Embryonic facial prominence (tissue), 1 donor: ENCODE results near the gene PTPRM.

Source experiments
- DNase-seq: peaks from one replicate; pipeline ENCODE4 v3.0.0-alpha.2; 2016; ENCODE audit errors: extremely low spot score

Gene PTPRM

DNA sequence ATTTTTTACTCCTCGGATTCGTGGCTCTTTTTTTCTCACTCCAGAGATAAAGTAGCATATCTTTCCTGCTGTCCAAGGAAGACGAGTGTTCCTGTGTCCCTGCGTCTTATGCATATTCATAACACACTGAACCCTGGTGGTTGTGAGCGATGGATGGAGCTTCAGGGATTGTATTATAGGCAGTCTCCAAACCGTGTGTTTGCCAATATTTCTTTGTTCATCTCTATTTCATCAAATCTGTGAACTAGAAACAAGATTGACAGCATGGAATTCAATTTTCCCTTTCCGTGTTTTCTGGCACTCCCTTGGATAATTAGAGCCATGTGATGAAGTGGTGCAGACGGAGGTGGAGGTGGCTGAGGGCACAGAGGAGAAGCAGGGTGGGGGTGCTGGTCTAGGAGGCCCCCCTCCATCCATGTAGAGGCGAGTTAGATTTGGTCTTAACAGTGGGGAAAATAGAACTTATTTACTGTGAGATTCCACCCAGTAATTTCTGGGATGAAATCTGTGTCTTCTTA is 240.9 kb downstream of the PTPRM start:
- no peak for DNase-seq

DNA sequence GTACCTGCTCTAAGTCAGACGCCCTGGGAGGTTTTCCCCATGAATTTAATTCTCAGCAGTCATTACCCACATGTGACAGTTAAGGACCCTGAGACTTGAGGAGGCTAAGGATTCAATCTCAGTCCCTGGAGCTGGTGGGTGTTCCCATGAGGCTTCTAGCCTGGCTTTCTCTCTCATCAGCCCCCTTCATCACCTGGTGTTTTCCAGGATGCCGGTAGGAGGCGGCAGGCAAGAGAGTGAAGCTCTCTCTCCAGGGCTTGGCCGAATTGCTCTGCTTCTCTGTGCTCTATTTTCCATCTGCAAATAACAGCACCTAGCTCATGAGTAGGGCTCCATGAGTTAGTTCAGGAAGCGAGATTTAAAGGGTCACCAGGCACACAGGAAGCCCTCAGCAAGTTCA is 241.9 kb downstream of the PTPRM start:
- no peak for DNase-seq

DNA sequence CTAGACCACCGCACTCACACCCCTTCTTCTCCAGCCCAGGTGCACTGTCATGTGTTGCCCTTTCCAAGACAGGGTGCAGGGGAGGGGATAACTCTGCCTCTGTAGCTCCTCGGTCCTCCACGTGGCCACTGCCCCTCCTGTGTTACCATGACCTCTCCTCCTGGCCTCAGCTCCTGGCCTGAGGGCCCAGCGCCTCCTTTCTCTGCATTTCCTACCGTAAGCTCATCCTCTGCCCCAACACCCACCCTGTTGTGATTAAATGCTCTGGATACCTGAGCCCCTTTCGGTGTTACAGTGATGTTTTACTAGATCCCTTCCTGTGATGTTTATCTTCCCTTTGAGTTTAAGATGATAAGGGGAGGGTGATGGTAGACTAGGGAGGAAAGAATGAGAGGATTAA is 242.3 kb downstream of the PTPRM start:
- no peak for DNase-seq

DNA sequence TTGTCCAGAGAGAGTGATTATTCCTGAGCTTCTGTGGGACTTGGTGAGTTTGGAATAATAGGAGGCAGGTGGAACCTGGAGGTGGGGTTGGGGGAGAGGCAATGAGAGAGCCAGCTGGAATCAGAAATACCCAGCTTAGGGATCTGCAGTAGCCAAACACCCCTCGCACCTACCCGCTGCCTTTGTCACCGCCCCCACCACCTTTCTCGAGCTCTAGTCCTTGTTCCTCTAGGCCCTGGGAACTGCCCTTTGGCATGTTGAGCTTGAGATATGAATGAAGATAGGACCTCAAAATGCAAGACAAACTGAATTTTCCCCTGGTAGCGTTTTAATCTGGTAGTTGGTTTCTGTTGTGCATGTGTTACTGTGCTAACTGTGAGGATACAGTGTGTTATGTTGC is 242.9 kb downstream of the PTPRM start:
- no peak for DNase-seq

DNA sequence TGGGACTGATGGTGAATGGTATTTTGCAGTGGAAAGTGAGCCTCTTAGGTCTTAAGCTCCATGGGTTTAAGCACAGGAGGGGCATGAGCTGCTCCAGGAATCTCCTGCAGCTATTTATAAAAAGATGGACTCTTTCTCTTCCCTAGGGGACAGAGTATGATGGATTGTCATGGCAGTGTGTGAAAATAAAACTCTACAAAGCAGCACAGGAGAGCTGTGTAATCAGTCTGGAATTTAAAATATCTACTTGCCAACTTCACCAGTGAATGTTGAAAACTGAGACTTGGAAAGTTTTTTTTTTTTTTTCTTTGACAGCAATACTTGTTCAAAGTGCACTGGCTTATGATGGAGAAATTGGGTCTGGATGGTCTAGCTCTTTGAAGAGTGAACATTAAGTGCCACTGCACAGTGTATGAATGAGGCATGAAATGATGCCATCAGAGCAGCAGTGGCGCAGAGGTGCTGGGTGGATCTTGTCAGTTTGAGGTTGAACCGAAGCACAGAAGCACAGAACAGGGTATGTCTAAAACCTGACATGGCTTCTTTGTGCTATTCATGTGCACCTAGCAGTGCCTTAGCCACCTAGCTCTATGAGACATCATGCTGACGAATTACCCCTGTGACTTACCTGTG is 245.4 kb downstream of the PTPRM start:
- no peak for DNase-seq

DNA sequence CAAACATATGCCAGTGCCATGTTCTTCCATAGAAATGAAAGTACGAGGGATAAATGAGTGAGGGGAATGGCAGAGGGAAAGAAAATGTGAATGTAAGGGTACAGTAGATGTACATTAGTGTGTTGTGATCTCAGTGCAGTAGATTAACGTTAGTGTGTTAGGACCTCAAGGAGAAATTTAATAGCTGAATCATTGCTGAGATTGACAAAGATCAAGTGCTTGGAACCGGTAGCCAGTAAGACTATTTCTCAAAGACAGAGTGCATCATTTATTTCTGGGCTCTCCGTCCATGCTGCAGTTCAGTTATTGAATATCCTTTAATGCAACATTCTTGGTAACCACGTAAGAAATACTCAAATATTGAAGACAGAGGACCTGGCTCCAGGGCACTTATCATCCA is 246.0 kb downstream of the PTPRM start:
- no peak for DNase-seq

DNA sequence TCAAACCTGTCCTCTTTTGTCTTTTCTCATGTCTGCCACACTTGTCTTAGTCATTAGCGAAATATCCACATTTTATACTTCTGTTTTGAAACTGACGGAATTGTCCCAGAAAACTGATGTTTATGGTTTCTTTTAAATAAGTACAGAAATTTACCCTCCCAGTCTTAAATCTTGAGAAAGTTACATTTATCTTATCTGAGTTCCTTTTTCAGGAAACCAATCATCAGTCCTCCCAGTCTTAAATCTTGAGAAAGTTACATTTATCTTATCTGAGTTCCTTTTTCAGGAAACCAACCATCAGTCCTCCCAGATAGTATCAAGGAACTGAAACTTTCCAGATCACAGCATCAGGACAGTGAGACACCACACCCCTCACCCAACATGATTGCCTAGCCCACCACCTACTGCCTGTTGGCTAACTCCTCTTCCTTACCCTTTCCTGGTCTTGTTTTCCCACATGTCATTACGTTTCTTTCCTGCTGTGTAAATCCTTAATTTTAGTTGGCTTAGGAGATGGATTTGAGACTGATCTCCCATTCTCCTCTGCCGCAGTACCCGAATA is 247.7 kb downstream of the PTPRM start:
- no peak for DNase-seq

DNA sequence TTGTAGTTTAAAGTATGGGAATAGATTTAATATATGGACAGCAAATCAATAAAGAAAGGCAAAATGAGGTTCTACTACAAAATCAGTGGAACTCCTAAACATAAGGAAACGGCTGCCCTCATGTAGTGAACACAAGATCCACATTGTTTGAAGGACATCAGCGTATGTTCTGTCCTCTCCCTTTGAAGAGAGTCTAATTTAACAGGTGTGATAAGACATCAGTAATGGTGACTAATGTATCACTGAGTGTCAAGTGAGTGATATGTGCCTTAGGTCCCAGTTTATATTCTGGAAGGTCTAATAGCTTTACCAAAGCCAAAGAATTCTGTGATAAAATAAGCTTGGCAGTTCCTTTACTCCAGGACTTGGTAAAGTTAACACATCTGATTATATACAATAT is 248.7 kb downstream of the PTPRM start:
- DNase-seq: no peak

DNA sequence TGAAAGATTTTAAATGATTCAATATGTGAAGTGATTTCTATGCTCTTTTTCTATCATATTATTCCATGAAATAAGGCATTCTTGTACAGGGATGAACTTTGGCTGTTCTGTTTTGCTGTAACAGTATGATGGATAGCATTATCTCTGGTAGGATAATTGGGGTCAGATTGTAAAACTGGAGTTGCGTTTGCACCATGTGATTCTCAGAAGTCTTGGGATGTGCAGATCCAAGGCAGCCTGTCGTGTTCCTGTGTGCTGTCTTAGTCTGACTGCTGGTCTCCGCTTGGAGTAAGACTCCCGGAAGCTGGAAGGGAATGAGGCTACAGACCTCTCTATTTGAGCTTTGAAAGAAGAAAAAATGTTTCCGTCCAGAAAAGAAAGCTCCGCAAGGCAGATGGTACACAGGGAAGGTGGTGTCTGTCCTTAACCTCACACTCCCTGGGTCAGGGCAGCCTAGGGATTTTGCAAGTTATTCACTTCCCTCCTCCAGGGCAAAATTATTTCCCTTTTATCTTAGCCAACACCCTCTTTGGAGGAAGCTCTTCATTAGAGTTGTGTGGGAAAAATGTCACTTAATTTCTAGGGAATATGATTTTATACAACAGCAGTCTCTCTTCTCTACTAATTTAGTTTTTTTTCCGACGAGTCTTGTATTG is 250.6 kb downstream of the PTPRM start:
- DNase-seq: no peak

DNA sequence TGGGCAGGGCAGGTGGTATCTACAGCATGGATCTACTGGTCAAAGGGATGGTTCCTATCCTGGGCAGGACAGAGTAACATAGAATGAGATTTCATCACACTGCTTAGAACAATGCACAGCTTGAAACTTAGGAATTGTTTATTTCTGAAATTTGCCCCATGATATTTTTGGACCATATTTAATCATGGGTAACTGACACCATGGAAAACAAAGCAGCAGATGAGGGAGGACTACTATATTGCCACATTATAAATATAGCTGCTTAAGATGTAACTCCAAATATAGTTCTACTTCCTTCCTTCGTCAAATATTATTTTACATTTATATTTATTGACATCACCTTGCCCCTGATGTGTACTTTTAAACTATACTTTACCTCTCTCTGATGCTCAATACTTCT is 254.7 kb downstream of the PTPRM start:
- DNase-seq: no peak

DNA sequence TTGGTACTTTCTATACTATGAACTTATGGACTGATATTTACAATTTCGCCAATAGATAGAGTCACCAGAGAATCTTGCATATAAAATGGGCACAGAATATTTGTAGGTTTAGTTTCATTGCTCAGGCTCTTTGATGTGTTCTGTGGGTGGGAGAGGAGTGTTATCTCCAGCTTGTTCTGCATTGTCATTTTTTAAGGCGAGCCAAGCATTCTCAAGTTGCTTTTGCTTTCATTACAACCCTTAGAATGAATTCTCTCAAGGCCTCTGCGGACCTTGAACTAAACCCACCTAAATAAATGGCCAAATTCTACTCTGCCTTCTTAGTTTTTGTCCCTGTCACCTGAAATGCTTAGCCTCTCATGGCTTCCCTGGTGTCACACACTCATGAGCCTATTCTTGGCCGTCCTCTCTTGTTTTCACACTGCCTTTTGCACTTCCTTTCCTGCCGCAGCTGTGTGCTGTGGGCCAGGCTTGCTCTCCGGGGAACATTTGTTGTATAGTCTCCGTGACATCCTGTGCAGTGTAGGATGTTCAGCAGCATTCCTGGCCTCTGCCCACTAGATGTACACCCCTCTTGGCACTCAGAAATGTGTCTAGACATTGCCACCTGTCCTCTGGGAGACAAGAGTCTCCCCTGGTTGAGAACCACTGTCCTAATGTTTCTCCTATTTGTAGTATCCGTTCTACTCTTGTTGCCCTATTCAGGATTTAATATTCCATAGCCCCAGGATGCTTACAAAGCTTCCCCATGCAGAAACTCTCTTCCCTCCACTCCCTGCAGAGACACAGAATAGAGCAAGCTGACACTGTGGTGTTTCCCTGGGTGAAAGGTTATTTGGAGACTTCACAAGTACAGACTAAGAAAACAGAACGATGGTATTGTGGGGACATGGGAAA is 255.6 kb downstream of the PTPRM start:
- no peak for DNase-seq

DNA sequence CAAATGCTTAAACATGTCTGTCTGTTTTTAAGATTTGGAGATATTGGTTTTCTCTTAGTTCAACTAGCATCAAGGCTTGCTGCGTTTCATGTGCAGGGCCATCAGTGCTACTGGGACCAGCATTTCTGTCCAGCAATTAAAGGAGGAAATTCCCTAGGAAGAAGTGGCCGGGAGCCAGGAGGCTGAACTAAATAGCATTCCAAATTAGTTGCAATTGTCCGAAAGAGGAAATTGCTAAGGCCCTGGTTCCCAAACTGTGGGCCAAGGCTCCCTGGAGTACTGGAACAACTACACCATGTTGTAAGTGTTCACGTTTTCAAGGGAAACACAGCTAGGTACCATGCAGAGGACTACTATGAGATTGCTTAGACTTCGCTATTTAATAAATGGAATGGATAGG is 257.9 kb downstream of the PTPRM start:
- no peak for DNase-seq

DNA sequence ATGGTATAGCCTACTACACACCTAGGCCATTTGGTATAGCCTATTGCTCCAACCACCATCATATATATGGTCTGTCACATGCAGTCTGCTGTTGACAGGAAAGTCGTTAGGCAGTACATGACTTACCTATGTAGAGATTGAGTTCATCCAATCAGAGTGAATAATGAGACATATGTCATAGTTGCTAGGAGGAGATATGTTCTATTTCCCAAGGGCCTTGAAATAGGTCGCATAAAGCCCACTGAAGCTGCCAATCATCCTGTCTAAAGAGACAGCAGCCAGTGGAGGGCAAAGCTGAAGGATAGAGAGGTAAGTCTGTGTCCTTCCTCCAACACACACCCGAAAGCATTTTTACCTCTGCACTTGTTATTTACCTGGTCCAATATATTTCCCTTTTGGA is 263.4 kb downstream of the PTPRM start:
- no peak for DNase-seq

DNA sequence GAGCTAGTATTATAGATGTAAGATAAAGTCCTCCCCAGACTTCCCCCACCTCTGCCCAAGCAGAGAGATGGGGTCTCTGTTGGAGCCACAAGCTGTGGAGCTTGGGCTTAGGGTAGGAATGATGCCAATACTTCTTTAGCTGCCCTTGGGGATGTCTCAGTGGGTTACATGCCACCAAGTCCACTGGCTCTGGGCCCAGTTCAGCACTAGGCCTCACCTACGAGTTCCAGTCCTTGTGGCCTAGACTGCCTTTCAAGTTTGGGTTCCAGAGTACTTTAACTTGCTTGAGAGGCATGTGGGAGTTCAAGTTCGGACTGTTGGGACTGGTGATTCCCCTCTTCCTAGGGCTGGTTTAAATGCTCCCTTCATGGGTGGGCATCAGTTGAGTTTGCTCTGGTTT is 272.4 kb downstream of the PTPRM start:
- DNase-seq: no peak

DNA sequence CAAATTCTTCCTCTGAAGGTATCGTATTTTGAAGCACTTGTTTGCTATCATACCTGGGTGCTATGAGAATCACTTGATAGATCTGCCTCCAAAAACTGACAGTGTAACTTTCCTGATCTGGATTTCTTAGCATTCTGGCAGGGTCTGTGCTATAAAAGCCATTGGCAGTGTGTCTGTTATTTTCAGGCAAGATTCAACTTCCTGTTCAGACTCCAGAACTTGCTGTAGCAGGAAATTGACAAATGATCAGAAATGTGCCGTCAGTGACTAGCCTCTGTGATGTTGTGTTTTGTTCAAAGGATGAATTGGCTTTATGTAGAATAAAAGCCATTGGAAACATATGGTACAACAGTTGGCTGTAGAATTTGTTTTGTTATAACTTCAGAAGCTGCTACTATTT is 273.3 kb downstream of the PTPRM start:
- DNase-seq: no peak

DNA sequence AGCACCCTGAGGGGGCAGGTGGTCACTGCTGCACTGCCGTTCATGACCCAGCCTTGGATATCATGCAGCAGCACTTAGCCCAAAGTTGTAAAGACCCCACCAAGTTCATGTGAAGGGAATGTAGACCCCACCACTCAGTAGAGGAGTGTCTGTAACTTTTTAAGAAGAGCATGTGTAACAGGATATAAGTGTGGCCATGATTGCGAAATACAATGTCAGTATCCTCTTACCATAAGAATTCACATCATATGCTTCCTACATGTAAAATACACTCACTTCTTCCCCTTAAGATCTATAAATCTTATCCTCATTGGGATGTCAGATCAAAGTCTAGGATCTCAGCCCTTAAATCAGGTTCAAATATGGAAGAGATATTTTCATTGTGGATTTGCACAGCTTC is 276.9 kb downstream of the PTPRM start:
- DNase-seq: no peak

DNA sequence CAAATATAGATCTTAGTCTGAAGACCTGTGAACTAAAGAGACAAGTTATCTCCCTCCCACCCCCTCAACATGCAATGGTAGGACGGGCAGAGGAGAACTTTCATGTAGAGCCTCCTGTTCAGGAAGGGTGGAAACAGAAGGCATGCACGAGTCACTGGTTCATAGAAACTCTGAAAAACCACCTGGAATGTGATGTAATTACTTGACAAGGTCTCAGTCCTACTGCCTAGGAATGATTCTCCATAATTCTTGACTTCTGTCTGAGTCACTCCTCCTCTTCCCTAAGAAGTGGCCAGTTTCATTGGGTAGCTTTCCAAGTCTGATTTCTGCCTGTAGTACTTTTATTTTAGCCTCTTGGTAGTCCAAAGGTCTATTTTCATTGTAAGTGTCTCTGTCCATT is 277.3 kb downstream of the PTPRM start:
- DNase-seq: no peak

DNA sequence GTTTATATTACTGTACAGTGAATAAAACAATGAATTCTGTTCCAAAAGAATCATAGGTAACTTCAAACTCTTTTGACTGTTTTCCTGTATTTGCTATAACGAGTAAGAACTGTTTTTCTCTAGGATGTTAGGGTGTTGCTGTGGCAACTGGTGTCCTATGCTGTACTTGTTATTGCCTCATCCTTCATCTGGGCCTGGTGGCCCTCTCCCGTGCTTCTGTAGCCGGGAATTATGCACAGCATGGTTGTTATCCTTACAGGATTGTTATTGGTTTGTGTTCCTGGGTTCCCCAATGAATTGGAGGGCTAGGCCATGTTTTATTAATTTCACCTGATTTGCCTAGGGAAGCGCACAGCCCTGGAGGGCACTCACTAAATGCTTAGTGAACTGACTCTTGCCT is 279.2 kb downstream of the PTPRM start:
- no peak for DNase-seq

DNA sequence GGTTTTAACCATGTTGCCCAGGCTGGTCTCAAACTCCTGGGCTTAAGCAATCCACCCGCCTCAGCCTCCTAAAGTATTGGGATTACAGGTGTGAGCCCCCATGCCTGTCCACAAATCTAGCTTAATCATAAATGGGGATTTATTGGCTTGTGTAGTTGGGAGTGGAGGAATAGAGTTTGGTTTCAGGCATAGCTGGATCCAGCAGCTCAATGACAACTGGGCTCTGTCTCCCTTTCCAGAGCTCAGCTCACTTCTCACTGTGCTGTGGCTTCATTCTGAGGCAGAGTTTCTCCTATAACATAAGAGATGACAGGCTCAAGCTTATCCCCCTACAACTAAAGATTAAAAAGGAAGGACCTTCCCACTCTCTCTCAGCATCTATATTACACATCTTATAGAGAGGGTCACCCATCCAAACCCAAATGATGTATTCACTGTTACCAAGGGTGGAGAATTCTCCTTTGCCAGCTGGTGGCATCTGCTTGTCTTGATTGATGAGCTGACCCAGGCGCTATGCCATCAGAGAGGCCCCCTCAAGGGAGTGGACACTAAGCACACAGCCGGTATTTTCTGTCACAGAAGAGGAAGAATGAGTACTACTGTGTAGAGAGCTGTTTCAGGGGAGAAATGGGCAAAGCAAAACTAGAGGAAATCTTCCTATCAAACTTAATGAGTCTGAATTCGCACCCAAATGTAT is 280.4 kb downstream of the PTPRM start:
- no peak for DNase-seq

DNA sequence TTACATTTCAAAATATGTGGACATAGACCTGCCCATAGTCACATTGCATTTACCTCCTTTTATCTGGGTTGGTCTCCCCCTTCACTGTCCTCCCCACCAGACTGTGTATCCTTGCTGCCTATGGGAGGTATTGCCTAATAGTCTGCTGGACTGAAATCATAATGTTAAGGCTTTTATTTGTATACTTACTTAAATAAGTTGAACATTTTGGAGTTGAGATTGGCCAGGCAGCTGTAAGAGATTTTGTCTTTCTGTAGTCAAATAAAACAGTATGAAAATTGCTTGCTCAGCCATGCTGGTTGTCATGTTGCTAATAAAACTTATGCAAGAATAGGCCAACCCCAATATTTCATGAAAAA is 280.9 kb downstream of the PTPRM start:
- no peak for DNase-seq

DNA sequence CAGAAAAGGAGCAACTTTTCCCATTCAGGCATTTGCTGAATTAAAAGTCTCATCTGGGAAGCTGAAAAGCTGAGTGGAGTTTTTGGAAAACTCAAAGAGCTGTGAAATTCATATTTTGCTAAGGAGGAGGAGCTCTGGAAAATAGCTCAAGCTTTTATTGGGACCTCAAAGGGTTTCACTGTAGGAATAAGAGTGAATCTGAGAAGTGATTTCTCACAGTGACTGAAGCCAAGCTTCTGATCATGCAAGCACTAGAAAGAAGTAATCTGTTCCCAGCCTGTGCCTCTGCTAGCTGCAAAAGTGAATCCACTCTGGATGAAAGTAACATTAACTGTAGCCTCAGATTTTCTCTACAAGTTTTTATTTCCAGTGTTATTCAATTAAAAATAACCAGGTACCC is 283.3 kb downstream of the PTPRM start:
- DNase-seq: no peak

DNA sequence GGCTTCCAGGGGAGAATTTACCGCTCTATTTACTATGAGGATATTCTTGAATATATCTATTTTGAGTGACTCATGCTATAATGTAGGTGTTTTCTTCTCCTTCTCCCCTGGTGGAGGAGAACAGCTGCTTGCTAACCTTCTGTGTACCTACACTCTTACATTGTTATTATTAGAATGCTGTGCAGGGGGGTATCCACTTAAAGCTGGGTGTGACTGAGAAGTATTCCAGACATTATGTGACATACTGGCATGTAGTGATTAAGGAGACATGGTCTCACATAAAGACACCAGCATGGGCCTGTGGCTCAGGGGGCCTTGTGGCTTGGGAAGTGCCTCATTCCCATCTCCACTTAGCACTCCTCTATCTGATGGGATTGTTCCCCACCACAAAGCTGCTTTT is 287.9 kb downstream of the PTPRM start:
- DNase-seq: no peak
